Daoy (cell line): ENCODE measurements around the gene RAX. TPM values are rescaled to one million over a fixed set of nuclear protein-coding genes. Genes with fewer than 3 reads are reported as not detected.

ENCODE experiments used
- DNase-seq: peaks from one replicate; pipeline ENCODE4 v3.0.0-alpha.2; 2015; ENCODE audit warnings: low read depth
- total RNA-seq: library from RNA; depleted of rRNA; stranded (reverse); fragments of >200 nt; shearing (Covaris generic); gene quantifications from 2 replicates; pipeline ENCODE4 v1.2.3, GENCODE V29; 2014; rRNA removed

RAX gene
- not detected in 2 replicates for total RNA-seq

GRCh38 chr18:59272891-59273758 lies at the start of gene RAX:
Gene RAX (minus strand): TSS chr18:59273454. CDS start chr18:59273206, 248 bp downstream.
- peak; percentile 83 for DNase-seq

DNA sequence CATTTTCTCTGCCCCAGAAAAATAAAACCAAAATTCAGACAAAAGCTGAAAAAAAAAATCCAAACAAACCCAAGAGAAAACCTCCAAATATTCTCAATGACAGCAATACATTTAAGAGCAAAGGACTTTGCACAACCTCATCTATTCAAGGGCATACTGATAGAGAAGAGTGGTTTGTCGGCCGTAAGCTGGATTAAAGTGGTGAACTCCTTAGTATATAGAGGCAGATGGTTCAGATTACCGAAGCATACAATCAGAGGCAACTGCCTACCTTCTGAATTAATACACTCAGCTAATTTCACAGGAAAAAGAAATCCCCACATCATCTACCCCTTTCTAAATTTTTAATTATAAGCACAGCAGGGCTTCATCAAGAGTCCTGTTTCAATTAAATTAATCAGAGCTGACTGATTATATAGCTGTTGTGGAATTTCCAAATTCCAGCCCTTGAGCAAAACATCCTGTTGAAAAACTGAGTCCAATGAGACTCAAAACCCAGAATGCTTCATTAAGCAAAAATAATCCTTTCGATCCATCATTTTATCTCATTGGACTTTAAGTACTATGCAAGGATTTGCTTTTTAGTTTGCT lies 45.3 kb upstream of the RAX start, which contains the start of gene CPLX4:
Gene CPLX4 (minus strand): TSS at position 190 of the 591 bp plus-strand sequence. CDS start 187 bp downstream, at position 3.
- DNase-seq: no peak

- peak; percentile 46 for DNase-seq
Observed at GRCh38 chr18:59311631-59312030, 38.4 kb upstream of the RAX start.

DNA sequence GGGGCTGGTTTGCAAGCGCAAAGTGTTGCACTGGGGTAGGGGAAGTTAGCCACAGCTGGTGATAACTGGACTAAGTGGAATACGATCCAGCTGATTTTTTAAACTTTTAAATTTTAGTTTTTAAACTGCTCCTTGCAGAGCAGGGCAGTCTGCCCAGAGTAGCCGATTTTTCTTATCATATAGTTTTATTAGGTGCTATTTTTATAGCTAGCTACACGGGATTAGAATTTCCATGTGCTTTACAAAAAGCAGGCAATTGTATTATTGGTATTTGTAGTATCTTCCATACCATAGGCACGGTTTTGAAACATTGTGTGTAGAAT lies 35.6 kb upstream of the RAX start:
- no peak for DNase-seq

DNA sequence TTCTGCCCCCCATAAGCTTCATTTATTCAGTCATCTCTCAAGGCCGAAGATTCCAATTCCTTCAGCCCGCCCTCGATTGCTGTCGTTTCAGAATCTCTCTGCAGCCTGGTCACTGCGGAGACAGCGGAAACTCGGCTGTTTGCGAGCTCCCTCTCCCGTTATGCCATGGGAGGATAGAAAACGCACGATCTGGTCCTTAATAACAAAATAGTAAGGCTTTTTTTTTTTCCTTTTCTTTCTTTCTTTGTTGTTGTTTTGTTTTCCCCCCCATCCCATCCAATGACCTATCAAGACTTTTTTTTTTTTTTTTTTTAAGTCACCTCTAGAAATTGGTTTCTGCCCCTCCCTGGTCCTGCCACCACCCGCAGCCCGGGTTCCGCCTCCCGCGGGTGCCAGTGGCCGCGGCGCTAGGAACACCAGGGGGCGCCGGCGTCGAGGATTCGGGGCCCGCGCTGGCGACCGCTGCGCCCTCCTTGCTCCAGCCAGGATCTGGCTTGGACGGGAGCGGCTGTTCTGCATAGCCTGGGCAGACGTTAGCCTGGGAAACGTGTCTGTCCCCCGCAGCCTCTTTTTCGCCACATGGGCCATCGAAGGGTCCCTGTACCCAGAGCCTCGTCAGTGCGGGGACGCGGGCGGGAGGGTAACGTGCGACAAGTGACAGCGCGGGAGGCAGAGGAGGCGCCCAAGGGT lies 35.1 kb upstream of the RAX start:
- peak; percentile 80 for DNase-seq

DNA sequence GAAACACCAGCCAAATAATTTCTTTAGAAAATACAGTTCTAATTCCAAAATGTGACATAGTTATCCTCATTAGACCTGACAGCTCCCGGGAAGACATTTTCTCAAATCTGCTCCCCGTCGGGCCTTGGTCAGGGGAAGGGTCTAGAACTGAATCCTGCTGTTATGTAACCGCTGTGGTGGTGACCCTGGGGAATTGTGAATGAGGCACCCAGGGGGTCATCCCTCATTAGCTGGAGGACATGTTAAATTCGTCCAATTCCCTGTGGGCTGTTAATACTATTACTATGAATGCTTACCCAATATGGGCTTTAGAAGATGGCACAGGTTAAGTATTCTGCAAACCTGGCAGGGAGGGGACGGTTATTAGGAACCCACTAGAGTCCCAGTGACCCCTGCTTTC lies 33.4 kb upstream of the RAX start:
- no peak for DNase-seq

GRCh38 chr18:59305295-59305694 lies 32.0 kb upstream of the RAX start:
- no peak for DNase-seq

GRCh38 chr18:59303656-59304195 lies 30.5 kb upstream of the RAX start:
- DNase-seq: no peak

DNA sequence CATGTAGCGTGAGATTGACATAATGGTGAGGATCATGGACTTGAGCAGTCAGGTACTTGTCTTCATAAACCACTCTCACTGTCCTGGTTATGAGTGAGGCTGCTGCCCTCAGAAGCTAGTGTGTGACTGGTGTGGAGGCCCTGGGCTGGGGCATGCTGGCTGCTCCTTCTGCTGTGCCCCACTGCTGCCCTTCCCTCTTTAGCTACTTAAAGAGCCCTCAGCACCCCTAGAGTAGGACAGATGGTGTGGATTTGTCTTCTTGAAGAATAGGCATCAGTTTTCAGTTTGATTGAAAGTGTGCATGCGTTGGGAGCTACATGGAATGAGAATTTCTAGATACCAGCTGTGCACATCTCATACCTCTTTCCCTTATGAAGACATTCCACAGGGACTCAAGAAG lies 29.8 kb upstream of the RAX start:
- DNase-seq: no peak

GRCh38 chr18:59301929-59302328 lies 28.7 kb upstream of the RAX start:
- DNase-seq: no peak

- peak; percentile 68 for DNase-seq
Observed at GRCh38 chr18:59300676-59301285, 27.5 kb upstream of the RAX start.

DNA sequence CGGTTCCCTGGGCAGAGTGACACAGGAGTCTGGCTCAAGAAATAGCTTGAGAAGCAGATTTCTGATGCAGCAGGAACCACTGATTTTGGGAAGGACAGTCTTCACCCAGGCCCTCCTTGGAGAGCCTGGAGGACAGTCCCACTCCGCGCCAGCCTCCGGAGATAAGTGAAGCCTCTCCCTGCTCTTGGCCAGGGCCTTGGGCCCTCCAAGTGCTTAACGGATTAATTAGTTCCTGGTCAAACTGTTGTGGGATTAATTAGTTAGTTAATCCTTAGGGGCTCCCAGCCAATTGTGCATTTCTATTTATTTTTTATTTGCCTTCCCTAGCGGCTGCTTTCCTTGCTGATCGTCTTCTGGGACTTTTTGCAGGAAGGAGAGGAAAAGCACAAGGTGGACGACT lies 25.6 kb upstream of the RAX start:
- DNase-seq: no peak

DNA sequence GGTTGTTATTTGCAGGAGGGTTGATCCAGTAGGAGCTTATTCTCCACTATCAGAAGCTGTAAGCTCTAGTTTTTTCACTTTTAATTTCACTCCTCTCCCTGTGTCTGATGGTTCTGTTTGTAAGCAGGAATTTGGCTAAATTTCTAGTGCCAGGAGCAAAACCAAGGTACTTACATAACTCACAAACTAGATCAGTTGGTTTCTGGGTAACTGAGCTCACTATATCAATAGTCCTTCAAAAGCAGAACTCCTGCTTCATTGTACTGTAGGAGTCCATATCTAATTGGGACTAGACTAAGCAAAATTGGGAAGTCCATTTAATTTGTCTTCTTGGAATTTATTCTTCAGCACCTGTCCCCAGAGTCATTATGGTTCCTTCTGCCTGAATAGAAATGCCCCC lies 20.1 kb upstream of the RAX start:
- DNase-seq: no peak

DNA sequence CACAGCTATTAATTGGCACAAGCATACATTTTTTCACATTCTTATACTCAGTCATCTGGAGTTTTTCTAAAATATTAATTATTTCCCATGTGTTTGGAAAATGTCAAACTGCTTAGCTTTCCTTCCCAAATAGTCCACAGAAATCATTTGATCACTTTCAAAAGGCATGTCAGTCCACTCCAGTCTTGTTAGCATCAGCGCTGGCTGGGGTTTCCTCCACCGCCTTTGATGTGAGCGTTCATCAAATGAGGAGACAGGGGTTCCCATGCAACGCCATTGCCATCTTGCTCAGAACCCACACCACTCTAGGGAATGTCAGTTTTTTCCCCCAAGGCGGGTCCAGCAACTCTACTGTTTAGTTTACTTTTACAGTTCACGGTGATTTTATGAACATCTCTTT lies 13.1 kb upstream of the RAX start:
- DNase-seq: no peak

GRCh38 chr18:59282341-59282740 lies 9.1 kb upstream of the RAX start:
- no peak for DNase-seq

DNA sequence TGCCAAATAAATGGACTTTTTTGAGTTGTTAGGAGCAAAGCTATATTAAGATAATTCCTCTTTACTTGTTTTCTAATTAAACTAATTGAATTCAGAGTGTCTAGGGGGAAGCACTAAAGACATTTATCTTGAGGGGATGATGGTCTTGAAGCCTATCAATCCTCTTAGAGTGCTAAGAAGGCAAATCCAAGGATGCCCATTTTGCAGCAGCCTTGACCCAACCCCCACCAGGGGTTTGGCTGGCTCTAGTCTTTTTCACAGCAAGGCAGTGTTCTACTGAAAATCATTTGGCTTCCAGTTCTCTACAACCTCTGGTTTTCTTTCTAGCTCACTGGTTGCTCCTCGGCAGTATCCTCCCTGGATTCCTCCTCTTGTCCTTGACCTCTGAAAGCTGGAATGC lies 6.5 kb upstream of the RAX start:
- no peak for DNase-seq

- no peak for DNase-seq
Observed at GRCh38 chr18:59279193-59279592, 5.9 kb upstream of the RAX start.

DNA sequence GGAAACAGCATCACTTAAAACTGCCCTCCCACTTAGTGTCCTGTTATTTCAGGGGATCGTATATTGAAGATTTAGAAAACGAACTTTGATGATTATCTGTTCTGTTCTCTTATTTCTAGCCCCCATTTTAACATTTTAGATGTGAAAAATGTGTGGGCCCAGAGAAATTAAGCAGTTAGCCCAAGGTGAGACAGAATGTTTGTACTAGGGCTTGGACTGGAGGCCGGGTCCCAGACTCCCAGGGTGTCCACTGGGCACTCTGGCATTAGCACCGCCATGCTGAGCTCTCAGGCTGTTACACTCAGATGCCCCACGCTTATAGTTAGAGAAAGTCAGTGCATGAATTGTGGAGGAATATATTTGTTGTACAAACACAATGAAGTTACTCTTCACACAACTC lies 5.5 kb upstream of the RAX start:
- no peak for DNase-seq

DNA sequence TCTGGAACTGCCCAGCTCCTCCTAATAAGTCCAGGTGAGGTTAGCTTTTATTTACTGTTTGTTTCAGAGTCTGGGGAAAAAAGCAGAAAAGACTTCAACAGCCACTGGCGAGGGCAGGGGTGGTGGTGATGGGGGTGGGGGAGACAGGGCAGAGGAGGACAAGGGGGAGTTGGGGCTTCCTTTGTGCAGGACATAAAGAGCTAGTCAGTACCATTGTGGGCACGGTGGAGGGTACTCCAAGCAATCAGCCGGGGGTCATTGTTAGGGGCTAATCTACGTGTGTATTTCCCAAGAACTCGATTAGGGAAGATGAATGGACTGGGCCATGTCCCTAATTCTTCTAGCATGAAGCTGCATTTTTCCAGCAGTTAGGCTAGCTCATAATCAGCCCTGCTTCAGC lies 2.8 kb upstream of the RAX start:
- no peak for DNase-seq

GRCh38 chr18:59275406-59275949 lies 2.2 kb upstream of the RAX start:
- no peak for DNase-seq

- DNase-seq: no peak
Observed at GRCh38 chr18:59274533-59274928, 1.3 kb upstream of the RAX start.
